ENCODE measurements around the gene NUP214.
"Not testable (repeated sequence)": the region's sequence is repeated elsewhere in the genome, so short reads cannot be mapped to it uniquely, and the experiment has no call there.

NUP214 gene

GRCh38 chr9:131262327-131263032 lies 137.1 kb downstream of the NUP214 start:
- Histone ChIP-seq H3K4me1 (ENCODE audit: insufficient read depth, insufficient read length) (peaks cover 7% of the 10 kb centered on the region), H3K9ac (ENCODE audit: insufficient read length, low read depth) (no peak overlapping the region), H3K27me3 (ENCODE audit: insufficient read depth, insufficient read length) (no peaks in the 10 kb centered on the region), H3K4me3 (ENCODE audit: insufficient read length, low read depth) (no peak overlapping the region), H3K9me3 (ENCODE audit: insufficient read depth, low read length) (no peaks in the 10 kb centered on the region), H3K36me3 (ENCODE audit: insufficient read depth, insufficient read length, low read length) (no peaks in the 10 kb centered on the region)
- TF ChIP-seq ZNF274 (IDR thresholded peaks at IDR 0.05; ENCODE audit: low read depth, low read length) (no peak), YY1 (IDR thresholded peaks at IDR 0.05; ENCODE audit: insufficient read depth, insufficient read length) (no peak)
- no peak for DNase-seq (ENCODE audit: low read depth, low spot score)

DNA sequence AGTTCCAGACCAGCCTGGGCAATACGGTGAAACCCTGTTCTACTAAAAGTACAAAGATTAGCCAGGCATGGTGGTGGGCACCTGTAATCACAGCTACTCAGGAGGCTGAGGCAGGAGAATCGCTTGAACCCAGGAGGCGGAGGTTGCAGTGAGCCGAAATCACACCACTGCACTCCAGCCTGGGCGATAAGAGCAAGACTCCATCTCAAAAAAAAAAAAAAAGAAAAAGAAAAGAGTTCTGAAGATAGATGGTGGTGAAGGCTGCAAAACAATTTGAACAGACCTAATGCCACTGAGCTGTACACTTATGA lies 137.6 kb downstream of the NUP214 start:
- H3K9me3 ChIP-seq (ENCODE audit: insufficient read depth, low read length); H3K9ac ChIP-seq (ENCODE audit: insufficient read length, low read depth); H3K4me1 ChIP-seq (ENCODE audit: insufficient read depth, insufficient read length); H3K36me3 ChIP-seq (ENCODE audit: insufficient read depth, insufficient read length, low read length); H3K27me3 ChIP-seq (ENCODE audit: insufficient read depth, insufficient read length); H3K4me3 ChIP-seq (ENCODE audit: insufficient read length, low read depth); DNase-seq (ENCODE audit: low read depth, low spot score): not testable (repeated sequence)

DNA sequence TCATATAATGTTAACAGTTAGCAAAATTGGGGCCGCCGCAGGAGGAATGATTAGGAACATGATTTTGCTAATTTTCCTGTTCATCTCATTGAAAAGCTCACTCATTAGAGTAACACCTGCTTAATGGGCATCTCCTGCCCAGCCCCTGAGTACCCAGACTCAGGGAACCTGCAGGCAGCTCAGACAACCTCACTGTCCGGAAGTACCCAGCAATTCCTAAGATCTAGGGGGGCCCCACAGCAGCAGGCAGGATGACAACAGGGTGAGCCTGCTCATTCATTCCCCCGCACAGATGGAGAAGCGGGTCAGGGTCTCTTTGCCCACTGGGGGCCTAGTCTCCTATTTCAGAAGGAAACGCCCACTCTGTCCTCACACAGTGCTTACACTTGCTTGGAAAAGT lies 138.3 kb downstream of the NUP214 start:
- H3K9me3 ChIP-seq (ENCODE audit: insufficient read depth, low read length): no peaks in the 10 kb centered on the region
- no peak overlapping the region for H3K9ac ChIP-seq (ENCODE audit: insufficient read length, low read depth)
- H3K4me3 ChIP-seq (ENCODE audit: insufficient read length, low read depth): no peak overlapping the region
- peaks cover 4% of the 10 kb centered on the region for H3K4me1 ChIP-seq (ENCODE audit: insufficient read depth, insufficient read length)
- H3K27me3 ChIP-seq (ENCODE audit: insufficient read depth, insufficient read length): no peaks in the 10 kb centered on the region
- TF ChIP-seq YY1 (IDR thresholded peaks at IDR 0.05; ENCODE audit: insufficient read depth, insufficient read length) (no peak), ZNF274 (IDR thresholded peaks at IDR 0.05; ENCODE audit: low read depth, low read length) (no peak), SUZ12 (IDR thresholded peaks at IDR 0.05; ENCODE audit: extremely low read depth, insufficient read depth, insufficient read length) (no peak)
- no peaks in the 10 kb centered on the region for H3K36me3 ChIP-seq (ENCODE audit: insufficient read depth, insufficient read length, low read length)
- DNase-seq (ENCODE audit: low read depth, low spot score): no peak

GRCh38 chr9:131264231-131264630 lies 138.8 kb downstream of the NUP214 start:
- Histone ChIP-seq H3K4me3 (ENCODE audit: insufficient read length, low read depth) (no peak overlapping the region), H3K9ac (ENCODE audit: insufficient read length, low read depth) (no peak overlapping the region), H3K9me3 (ENCODE audit: insufficient read depth, low read length) (no peaks in the 10 kb centered on the region), H3K36me3 (ENCODE audit: insufficient read depth, insufficient read length, low read length) (no peaks in the 10 kb centered on the region), H3K4me1 (ENCODE audit: insufficient read depth, insufficient read length) (peaks cover 4% of the 10 kb centered on the region), H3K27me3 (ENCODE audit: insufficient read depth, insufficient read length) (no peaks in the 10 kb centered on the region)
- TF ChIP-seq ZNF274 (IDR thresholded peaks at IDR 0.05; ENCODE audit: low read depth, low read length) (no peak), YY1 (IDR thresholded peaks at IDR 0.05; ENCODE audit: insufficient read depth, insufficient read length) (no peak), SUZ12 (IDR thresholded peaks at IDR 0.05; ENCODE audit: extremely low read depth, insufficient read depth, insufficient read length) (no peak)
- no peak for DNase-seq (ENCODE audit: low read depth, low spot score)

- no peaks in the 10 kb centered on the region for H3K9me3 ChIP-seq (ENCODE audit: insufficient read depth, low read length)
- no peak for DNase-seq (ENCODE audit: low read depth, low spot score)
- H3K4me1 ChIP-seq (ENCODE audit: insufficient read depth, insufficient read length): peaks cover 3% of the 10 kb centered on the region
- no peaks in the 10 kb centered on the region for H3K36me3 ChIP-seq (ENCODE audit: insufficient read depth, insufficient read length, low read length)
- no peaks in the 10 kb centered on the region for H3K27me3 ChIP-seq (ENCODE audit: insufficient read depth, insufficient read length)
- no peak overlapping the region for H3K4me3 ChIP-seq (ENCODE audit: insufficient read length, low read depth)
- no peak for TF ChIP-seq ZNF274 (IDR thresholded peaks at IDR 0.05; ENCODE audit: low read depth, low read length)
- TF ChIP-seq SUZ12 (IDR thresholded peaks at IDR 0.05; ENCODE audit: extremely low read depth, insufficient read depth, insufficient read length): no peak
- TF ChIP-seq YY1 (IDR thresholded peaks at IDR 0.05; ENCODE audit: insufficient read depth, insufficient read length): no peak
- no peak overlapping the region for H3K9ac ChIP-seq (ENCODE audit: insufficient read length, low read depth)
Observed at GRCh38 chr9:131266266-131267229, 141.2 kb downstream of the NUP214 start.

- Histone ChIP-seq H3K4me3 (ENCODE audit: insufficient read length, low read depth) (no peak overlapping the region), H3K9ac (ENCODE audit: insufficient read length, low read depth) (no peak overlapping the region), H3K9me3 (ENCODE audit: insufficient read depth, low read length) (no peaks in the 10 kb centered on the region), H3K4me1 (ENCODE audit: insufficient read depth, insufficient read length) (peaks cover 13% of the 10 kb centered on the region), H3K27me3 (ENCODE audit: insufficient read depth, insufficient read length) (peaks cover 5% of the 10 kb centered on the region), H3K36me3 (ENCODE audit: insufficient read depth, insufficient read length, low read length) (no peaks in the 10 kb centered on the region)
- TF ChIP-seq ZNF274 (IDR thresholded peaks at IDR 0.05; ENCODE audit: low read depth, low read length) (no peak), YY1 (IDR thresholded peaks at IDR 0.05; ENCODE audit: insufficient read depth, insufficient read length) (no peak), SUZ12 (IDR thresholded peaks at IDR 0.05; ENCODE audit: extremely low read depth, insufficient read depth, insufficient read length) (no peak)
- DNase-seq (ENCODE audit: low read depth, low spot score): no peak
Observed at GRCh38 chr9:131270171-131271015, 145.0 kb downstream of the NUP214 start.

DNA sequence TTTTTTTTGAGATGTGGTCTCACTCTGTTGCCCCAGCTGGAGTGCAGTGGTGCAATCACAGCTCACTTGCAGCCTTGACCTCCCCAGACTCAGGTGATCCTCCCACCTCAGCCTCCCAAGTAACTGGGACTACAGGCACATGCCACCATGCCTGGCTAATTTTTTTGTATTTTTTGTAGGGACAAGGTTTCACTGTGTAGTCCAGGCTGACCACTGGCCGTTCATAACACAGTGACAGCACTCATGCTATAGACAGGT lies 145.6 kb downstream of the NUP214 start:
- H3K4me3 ChIP-seq (ENCODE audit: insufficient read length, low read depth); DNase-seq (ENCODE audit: low read depth, low spot score); H3K9ac ChIP-seq (ENCODE audit: insufficient read length, low read depth); H3K36me3 ChIP-seq (ENCODE audit: insufficient read depth, insufficient read length, low read length); H3K9me3 ChIP-seq (ENCODE audit: insufficient read depth, low read length): not testable (repeated sequence)
- Histone ChIP-seq H3K27me3 (ENCODE audit: insufficient read depth, insufficient read length) (peaks cover 11% of the 10 kb centered on the region), H3K4me1 (ENCODE audit: insufficient read depth, insufficient read length) (peaks cover 19% of the 10 kb centered on the region)
